Mesenchymal stem cell (in vitro differentiated cells and primary cell): ENCODE measurements around the gene HDGFL2.

Experiments
- DNase-seq: peaks from one replicate; pipeline ENCODE4 v3.0.0-alpha.2; 2013
- H2AFZ ChIP-seq: one replicate; pipeline ENCODE4 v1.6.1; 2013; ENCODE audit warnings: low read depth, mild to moderate bottlenecking, control low read depth, inconsistent platforms, low read length, moderate library complexity
- H2AK5ac ChIP-seq: 2 replicates; pipeline ENCODE4 v1.6.1; 2013; ENCODE audit warnings: low read length, moderate library complexity, mild to moderate bottlenecking, inconsistent platforms; ENCODE audit not compliant: severe bottlenecking
- H2BK120ac ChIP-seq: one replicate; pipeline ENCODE4 v1.6.1; 2013; ENCODE audit warnings: low read depth, mild to moderate bottlenecking, inconsistent platforms, low read length, moderate library complexity
- H2BK12ac ChIP-seq, 2 experiments: one replicate each; pipeline ENCODE4 v1.6.1; 2013; ENCODE audit warnings: inconsistent platforms in 2 of 2, low read length in 2 of 2, mild to moderate bottlenecking in 2 of 2, moderate library complexity in 2 of 2, control low read depth in 1 of 2
- H2BK15ac ChIP-seq: one replicate; pipeline ENCODE4 v1.6.1; 2013; ENCODE audit warnings: mild to moderate bottlenecking, low read depth, inconsistent platforms; ENCODE audit not compliant: poor library complexity, severe bottlenecking
- H2BK5ac ChIP-seq: 2 replicates; pipeline ENCODE4 v1.6.1; 2013; ENCODE audit warnings: low read depth, mild to moderate bottlenecking, low read length, control low read depth, inconsistent platforms; ENCODE audit not compliant: poor library complexity, severe bottlenecking
- H3K14ac ChIP-seq, 2 experiments: one replicate each; pipeline ENCODE4 v1.6.1; 2013; ENCODE audit warnings: inconsistent platforms in 2 of 2, low read length in 2 of 2, control low read depth in 1 of 2, mild to moderate bottlenecking in 1 of 2, moderate library complexity in 1 of 2
- H3K18ac ChIP-seq, 2 experiments: one replicate each; pipeline ENCODE4 v1.6.1; 2013; ENCODE audit warnings: inconsistent platforms in 2 of 2, low read length in 2 of 2, control low read depth in 1 of 2, low read depth in 1 of 2, mild to moderate bottlenecking in 1 of 2
- H3K23ac ChIP-seq, 2 experiments: one replicate each; pipeline ENCODE4 v1.6.1; 2013; ENCODE audit warnings: inconsistent platforms in 2 of 2, low read length in 2 of 2, mild to moderate bottlenecking in 2 of 2, moderate library complexity in 2 of 2, control low read depth in 1 of 2
- H3K27ac ChIP-seq: 2 replicates; pipeline ENCODE4 v1.5.1; 2013; ENCODE audit warnings: mild to moderate bottlenecking, moderate library complexity, low read length, control low read depth, inconsistent platforms; ENCODE audit not compliant: poor library complexity, severe bottlenecking
- H3K27me3 ChIP-seq, 2 experiments: 2 replicates each; pipeline versions ENCODE4 v1.6.1 to v1.7.0; 2013; ENCODE audit warnings: low read length in 2 of 2, mild to moderate bottlenecking in 2 of 2, moderate library complexity in 2 of 2, control low read depth in 1 of 2, inconsistent platforms in 1 of 2; ENCODE audit not compliant: control insufficient read depth in 1 of 2, insufficient read depth in 1 of 2
- H3K36me3 ChIP-seq, 2 experiments: 2 replicates each; pipeline versions ENCODE4 v1.6.1 to v1.7.0; 2013; ENCODE audit warnings: low read length in 2 of 2, control low read depth in 1 of 2, inconsistent platforms in 1 of 2, low read depth in 1 of 2, mild to moderate bottlenecking in 1 of 2; ENCODE audit not compliant: insufficient read depth in 2 of 2, control insufficient read depth in 1 of 2
- H3K4ac ChIP-seq, 2 experiments: one replicate each; pipeline ENCODE4 v1.6.1; 2013; ENCODE audit warnings: inconsistent platforms in 2 of 2, low read length in 2 of 2, mild to moderate bottlenecking in 2 of 2, moderate library complexity in 2 of 2, control low read depth in 1 of 2, low read depth in 1 of 2
- H3K4me1 ChIP-seq: 2 replicates; pipeline ENCODE4 v1.6.1; 2013; ENCODE audit warnings: low read depth, low read length, control low read depth; ENCODE audit not compliant: control insufficient read depth, insufficient read depth
- H3K4me2 ChIP-seq: 2 replicates; pipeline ENCODE4 v1.6.1; 2013; ENCODE audit warnings: low read length, mild to moderate bottlenecking, inconsistent platforms; ENCODE audit not compliant: poor library complexity, severe bottlenecking
- H3K4me3 ChIP-seq, 2 experiments: 2 replicates each; pipeline versions ENCODE4 v1.5.1 to v1.7.0; 2013; ENCODE audit warnings: low read length in 2 of 2, mild to moderate bottlenecking in 2 of 2, control low read depth in 1 of 2, low read depth in 1 of 2; ENCODE audit not compliant: insufficient read depth in 1 of 2
- H3K79me1 ChIP-seq: replicated peaks from 2 replicates; pipeline ENCODE4 v1.6.1; 2013; ENCODE audit warnings: mild to moderate bottlenecking, control low read depth, low read length, inconsistent platforms; ENCODE audit not compliant: poor library complexity, severe bottlenecking
- H3K9ac ChIP-seq: 2 replicates; pipeline ENCODE4 v1.7.0; 2013; ENCODE audit warnings: mild to moderate bottlenecking, low read length, moderate library complexity
- H3K9me3 ChIP-seq: 2 replicates; pipeline ENCODE4 v1.7.0; 2013; ENCODE audit warnings: mild to moderate bottlenecking, low read length; ENCODE audit not compliant: control insufficient read depth
- H4K8ac ChIP-seq: one replicate; pipeline ENCODE4 v1.6.1; 2013; ENCODE audit warnings: inconsistent platforms, mild to moderate bottlenecking, low read length, moderate library complexity
- H4K91ac ChIP-seq: one replicate; pipeline ENCODE4 v1.6.1; 2013; ENCODE audit warnings: mild to moderate bottlenecking, low read length, inconsistent platforms
- WGBS: methylation state at CpG from one replicate; pipeline ENCODE4 v1.1.7; 2013; ENCODE audit warnings: mixed read lengths; 5-methylcytosine and 5-hydroxymethylcytosine counted together

HDGFL2 gene

DNA sequence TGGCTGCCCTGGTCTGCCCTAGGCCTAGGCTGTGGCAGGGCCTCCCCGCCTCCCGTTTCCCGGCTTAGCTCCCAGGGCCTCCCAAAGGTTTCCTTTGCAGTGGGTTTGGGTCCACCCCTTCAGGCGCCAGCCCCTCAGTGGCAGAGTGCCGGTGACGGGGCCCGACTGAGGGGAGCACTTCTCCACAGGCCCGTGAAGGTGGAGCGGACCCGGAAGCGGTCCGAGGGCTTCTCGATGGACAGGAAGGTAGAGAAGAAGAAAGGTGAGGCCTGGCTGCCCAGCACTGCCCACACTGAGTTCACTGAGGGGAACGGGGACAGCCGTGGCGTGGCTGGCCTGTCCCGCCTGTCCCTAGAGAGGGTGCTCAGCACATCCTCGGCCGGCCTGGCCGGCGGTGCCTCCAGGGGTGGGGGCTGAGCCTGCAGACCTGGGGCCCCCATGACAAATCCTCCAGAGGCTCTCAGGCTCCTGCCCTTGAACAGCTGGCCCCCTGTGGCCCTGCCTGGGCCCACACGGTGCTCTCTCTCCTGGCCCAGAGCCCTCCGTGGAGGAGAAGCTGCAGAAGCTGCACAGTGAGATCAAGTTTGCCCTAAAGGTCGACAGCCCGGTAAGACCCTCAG lies 25.8 kb downstream of the HDGFL2 start:
- H2BK12ac ChIP-seq: no peak overlapping the region
- peak overlapping the region; percentile 39 for H4K91ac ChIP-seq
- no peak for DNase-seq
- peaks cover 69 to 97% of the 10 kb centered on the region in 2 experiments for H3K36me3 ChIP-seq
- H3K14ac ChIP-seq: no peak overlapping the region
- no peak overlapping the region for H2BK15ac ChIP-seq
- H3K27me3 ChIP-seq: no peaks in the 10 kb centered on the region
- 93% methylated on average over 25 of the region's 25 CpGs for WGBS
- peaks cover 34% of the 10 kb centered on the region for H3K79me1 ChIP-seq
- H4K8ac ChIP-seq: no peak overlapping the region
- H3K4me3 ChIP-seq: no peak overlapping the region
- no peak overlapping the region for H2AK5ac ChIP-seq
- no peak overlapping the region for H2BK120ac ChIP-seq
- H3K4me2 ChIP-seq: no peak overlapping the region
- H3K18ac ChIP-seq: no peak overlapping the region
- H3K27ac ChIP-seq: no peak overlapping the region
- H3K9me3 ChIP-seq: no peaks in the 10 kb centered on the region
- H2BK5ac ChIP-seq: no peak overlapping the region
- no peaks in the 10 kb centered on the region for H3K4me1 ChIP-seq
- H3K4ac ChIP-seq: no peak overlapping the region
- no peak overlapping the region for H2AFZ ChIP-seq
- H3K23ac ChIP-seq: no peak overlapping the region
- no peak overlapping the region for H3K9ac ChIP-seq

DNA sequence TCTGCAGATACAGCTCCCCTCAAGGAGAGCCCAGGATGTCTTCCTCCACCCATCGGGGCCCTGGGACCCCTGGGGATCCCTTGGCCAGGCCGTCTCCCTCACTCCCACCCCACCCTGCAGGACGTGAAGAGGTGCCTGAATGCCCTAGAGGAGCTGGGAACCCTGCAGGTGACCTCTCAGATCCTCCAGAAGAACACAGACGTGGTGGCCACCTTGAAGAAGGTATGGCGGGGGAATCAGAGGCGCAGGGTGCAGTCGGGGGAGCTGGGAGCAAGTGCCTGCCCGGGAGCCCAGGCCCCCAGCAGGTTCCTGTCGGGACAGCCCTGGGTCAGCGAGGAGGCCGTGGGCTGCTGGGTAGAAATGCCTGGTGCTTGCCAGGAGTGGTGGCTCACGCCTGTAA lies 26.6 kb downstream of the HDGFL2 start:
- Histone ChIP-seq H3K79me1 (peaks cover 28% of the 10 kb centered on the region), H3K36me3 (peaks cover 64 to 97% of the 10 kb centered on the region in 2 experiments), H3K9me3 (no peaks in the 10 kb centered on the region), H2BK5ac (no peak overlapping the region), H2BK12ac (no peak overlapping the region), H3K4me3 (no peak overlapping the region), H3K18ac (no peak overlapping the region), H3K14ac (no peak overlapping the region), H3K23ac (no peak overlapping the region), H3K4me1 (no peaks in the 10 kb centered on the region), H3K9ac (no peak overlapping the region), H3K27ac (no peak overlapping the region), H4K91ac (no peak overlapping the region), H2BK120ac (no peak overlapping the region), H3K27me3 (no peaks in the 10 kb centered on the region), H3K4me2 (no peak overlapping the region), H2AK5ac (no peak overlapping the region), H2BK15ac (no peak overlapping the region), H3K4ac (no peak overlapping the region), H4K8ac (no peak overlapping the region), H2AFZ (no peak overlapping the region)
- DNase-seq: no peak
- 89% methylated on average over 11 of the region's 12 CpGs for WGBS

- no peak overlapping the region for H3K9ac ChIP-seq
- no peak overlapping the region for H3K4me2 ChIP-seq
- WGBS: 98% methylated on average over 21 of the region's 23 CpGs
- no peaks in the 10 kb centered on the region for H3K27me3 ChIP-seq
- H3K14ac ChIP-seq: no peak overlapping the region
- peaks cover 61 to 97% of the 10 kb centered on the region in 2 experiments for H3K36me3 ChIP-seq
- no peak overlapping the region for H2AFZ ChIP-seq
- no peak overlapping the region for H3K23ac ChIP-seq
- no peak overlapping the region for H4K91ac ChIP-seq
- no peak overlapping the region for H3K4ac ChIP-seq
- no peak overlapping the region for H3K27ac ChIP-seq
- H2BK12ac ChIP-seq: no peak overlapping the region
- H3K9me3 ChIP-seq: no peaks in the 10 kb centered on the region
- no peak overlapping the region for H3K18ac ChIP-seq
- H3K79me1 ChIP-seq: peaks cover 25% of the 10 kb centered on the region
- H3K4me1 ChIP-seq: no peaks in the 10 kb centered on the region
- no peak overlapping the region for H2BK120ac ChIP-seq
- H2BK15ac ChIP-seq: no peak overlapping the region
- H3K4me3 ChIP-seq: no peak overlapping the region
- no peak overlapping the region for H4K8ac ChIP-seq
- no peak for DNase-seq
- no peak overlapping the region for H2BK5ac ChIP-seq
- no peak overlapping the region for H2AK5ac ChIP-seq
These were observed 27.2 kb downstream of the HDGFL2 start for GRCh38 chr19:4499318-4499717.

DNA sequence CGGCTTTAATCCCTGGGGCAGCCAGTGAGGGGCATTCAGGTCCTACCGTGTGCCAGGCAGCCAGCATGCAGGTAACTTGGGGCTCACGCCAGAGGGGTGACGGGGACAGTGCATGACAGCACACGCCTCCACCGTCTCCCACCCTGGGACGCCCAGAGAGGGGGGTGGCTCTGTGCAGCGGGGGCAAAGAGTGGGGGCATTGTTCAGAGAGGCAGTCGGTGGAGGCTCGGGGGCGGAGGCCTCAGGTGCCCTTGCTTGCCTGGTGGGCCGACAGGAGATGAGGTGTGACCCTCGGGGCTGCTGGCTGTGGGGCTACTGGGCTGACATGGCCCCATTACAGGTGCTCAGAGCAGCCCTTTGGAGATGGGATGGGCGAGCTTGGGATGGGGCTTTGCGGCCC lies 27.8 kb downstream of the HDGFL2 start:
- Histone ChIP-seq H3K4me3 (no peak overlapping the region), H3K4me1 (no peaks in the 10 kb centered on the region), H3K14ac (no peak overlapping the region), H2BK15ac (no peak overlapping the region), H3K27ac (no peak overlapping the region), H2AFZ (no peak overlapping the region), H2BK120ac (no peak overlapping the region), H2BK5ac (no peak overlapping the region), H2BK12ac (no peak overlapping the region), H3K36me3 (peaks cover 58 to 97% of the 10 kb centered on the region in 2 experiments), H4K8ac (no peak overlapping the region), H3K27me3 (no peaks in the 10 kb centered on the region), H3K18ac (no peak overlapping the region), H2AK5ac (no peak overlapping the region), H3K9me3 (no peaks in the 10 kb centered on the region), H4K91ac (no peak overlapping the region), H3K9ac (no peak overlapping the region), H3K4ac (no peak overlapping the region), H3K79me1 (peaks cover 25% of the 10 kb centered on the region), H3K4me2 (no peak overlapping the region), H3K23ac (no peak overlapping the region)
- WGBS: 97% methylated on average over 15 of the region's 15 CpGs
- DNase-seq: no peak
